Neural cell (in vitro differentiated cells): Measurements from ENCODE around the gene ESPN.

Experiments
- CTCF ChIP-seq: fragments of 450-650 bp; IDR thresholded peaks from 2 replicates; pipeline ENCODE4 v1.5.1; 2014; ENCODE audit warnings: antibody characterized with exemption, mild to moderate bottlenecking, moderate library complexity; ENCODE audit not compliant: poor library complexity, severe bottlenecking
- EP300 ChIP-seq: fragments of 450-650 bp; conservative IDR thresholded peaks from 2 replicates; pipeline ENCODE4 v1.6.1; 2014; ENCODE audit warnings: antibody characterized with exemption, mild to moderate bottlenecking, moderate library complexity; ENCODE audit not compliant: poor library complexity, severe bottlenecking
- EZH2 ChIP-seq: fragments of 200-600, 300-800 bp; shearing (Covaris generic), sonication (generic); IDR thresholded peaks from 2 replicates; pipeline ENCODE4 v1.6.1; 2014; ENCODE audit warnings: antibody characterized with exemption, low read length, borderline replicate concordance, mild to moderate bottlenecking; ENCODE audit not compliant: insufficient read depth, poor library complexity, severe bottlenecking
- MXI1 ChIP-seq: fragments of 450-650 bp; conservative IDR thresholded peaks from 2 replicates; pipeline ENCODE4 v1.6.1; 2014; ENCODE audit warnings: antibody characterized with exemption, mild to moderate bottlenecking; ENCODE audit not compliant: poor library complexity, severe bottlenecking
- POLR2AphosphoS5 ChIP-seq: IDR thresholded peaks from 2 replicates; pipeline ENCODE4 v1.6.1; 2012
- RAD21 ChIP-seq: fragments of 450-650 bp; conservative IDR thresholded peaks from 2 replicates; pipeline ENCODE4 v1.6.1; 2014; ENCODE audit warnings: antibody characterized with exemption, mild to moderate bottlenecking, moderate library complexity
- REST ChIP-seq: IDR thresholded peaks from 2 replicates; pipeline ENCODE4 v1.6.1; 2012; ENCODE audit warnings: borderline replicate concordance
- SMC3 ChIP-seq: fragments of 450-650 bp; conservative IDR thresholded peaks from 2 replicates; pipeline ENCODE4 v1.6.1; 2014; ENCODE audit warnings: antibody characterized with exemption, mild to moderate bottlenecking, moderate library complexity; ENCODE audit not compliant: poor library complexity

GRCh38 chr1:6509919-6510291 is 85.3 kb downstream of the ESPN start:
- TF ChIP-seq POLR2AphosphoS5 (no peak), EZH2 (no peak), CTCF (no peak), REST (no peak), EP300 (no peak), MXI1 (no peak), RAD21 (no peak), SMC3 (no peak)
